HG03025 (cell line): ENCODE measurements around the gene HLA-DMA.

Experiments used
- ATAC-seq: cut with Tn5 transposase; IDR thresholded peaks from one replicate; pipeline ENCODE4 v1.9.1; 2021; ENCODE audit warnings: mild to moderate bottlenecking, moderate library complexity; ENCODE audit not compliant: unreplicated experiment, low FRiP score

HLA-DMA gene

GRCh38 chr6:32975886-32976285 lies 23.0 kb upstream of the HLA-DMA start:
- ATAC-seq: no peak

- no peak for ATAC-seq
These were observed 21.8 kb upstream of the HLA-DMA start for GRCh38 chr6:32974541-32975308.

- no peak for ATAC-seq
These were observed 21.1 kb upstream of the HLA-DMA start for GRCh38 chr6:32974016-32974333.

- no peak for ATAC-seq
These were observed 20.5 kb upstream of the HLA-DMA start for GRCh38 chr6:32973144-32974015.

- no peak for ATAC-seq
These were observed 19.7 kb upstream of the HLA-DMA start for GRCh38 chr6:32972353-32973143.

GRCh38 chr6:32971581-32972352 lies 18.9 kb upstream of the HLA-DMA start:
- ATAC-seq: peak; percentile 40

GRCh38 chr6:32971242-32971580 lies 18.3 kb upstream of the HLA-DMA start:
- no peak for ATAC-seq

- ATAC-seq: no peak
These were observed 17.7 kb upstream of the HLA-DMA start for GRCh38 chr6:32970413-32971241.

GRCh38 chr6:32969685-32970412 lies 17.0 kb upstream of the HLA-DMA start:
- no peak for ATAC-seq

- no peak for ATAC-seq
These were observed 16.2 kb upstream of the HLA-DMA start for GRCh38 chr6:32968867-32969684.

GRCh38 chr6:32968093-32968866 lies 15.4 kb upstream of the HLA-DMA start, which contains the start of gene BRD2:
BRD2 (plus strand) TSS chr6:32968594; CDS start chr6:32972899, 4,305 bp downstream.
- ATAC-seq: peak; percentile 32

GRCh38 chr6:32967151-32968091 lies 14.5 kb upstream of the HLA-DMA start:
- no peak for ATAC-seq

GRCh38 chr6:32964776-32965175 lies 11.9 kb upstream of the HLA-DMA start:
- no peak for ATAC-seq

GRCh38 chr6:32963866-32964265 lies 11.0 kb upstream of the HLA-DMA start:
- no peak for ATAC-seq

GRCh38 chr6:32962213-32962826 lies 9.4 kb upstream of the HLA-DMA start:
- no peak for ATAC-seq

GRCh38 chr6:32960563-32960962 lies 7.7 kb upstream of the HLA-DMA start:
- ATAC-seq: no peak
